Measurements from ENCODE around the gene ZSCAN10. TPM values are rescaled to one million over a fixed set of nuclear protein-coding genes. Genes with fewer than 3 reads are reported as not detected.

Gene ZSCAN10
- total RNA-seq, 3 donors from 2014 or later, result not detected

GRCh38 chr16:3051494-3051893 is 47.6 kb downstream of the ZSCAN10 start:
- no peaks in the 10 kb centered on the region for H3K9me3 ChIP-seq
- peaks cover 0 to 11% of the 10 kb centered on the region in 2 donors for H3K27me3 ChIP-seq
- DNase-seq (ENCODE audit: low spot score in 2 of 2), result no peak
- intact Hi-C loops (cut with DNase I; ENCODE audit: low total_unique reads), result loop anchor here (10.0 kb wide), 1 partner anchor 113 kb away; no protein-coding TSS in a partner anchor
- no peak overlapping the region for H3K27ac ChIP-seq
- no peak for TF ChIP-seq POLR2AphosphoS5 (IDR thresholded peaks at IDR 0.05)
- TF ChIP-seq POLR2A (IDR thresholded peaks at IDR 0.05), result no peak
- H3K36me3 ChIP-seq, result no peaks in the 10 kb centered on the region
- no peaks in the 10 kb centered on the region for H3K4me1 ChIP-seq
- no peak overlapping the region for H3K4me3 ChIP-seq

- H3K9me3 ChIP-seq, result no peaks in the 10 kb centered on the region
- DNase-seq (ENCODE audit: low spot score in 2 of 2), result no peak
- H3K4me3 ChIP-seq, result no peak overlapping the region
- no peaks in the 10 kb centered on the region for H3K36me3 ChIP-seq
- H3K4me1 ChIP-seq, result peaks cover under 1 to 2% of the 10 kb centered on the region in 2 donors
- TF ChIP-seq POLR2AphosphoS5 (IDR thresholded peaks at IDR 0.05), result no peak
- intact Hi-C loops (cut with DNase I; ENCODE audit: low total_unique reads), result loop anchor here (10.0 kb wide), 1 partner anchor 114 kb away; no protein-coding TSS in a partner anchor
- H3K27me3 ChIP-seq, result peaks cover under 1 to 16% of the 10 kb centered on the region in 2 donors
- no peak overlapping the region for H3K27ac ChIP-seq
Measured at GRCh38 chr16:3051009-3051408, 48.1 kb downstream of the ZSCAN10 start.

GRCh38 chr16:3050487-3050886 is 48.6 kb downstream of the ZSCAN10 start:
- Histone ChIP-seq H3K9me3 (no peaks in the 10 kb centered on the region), H3K27me3 (peaks cover 5 to 21% of the 10 kb centered on the region in 2 donors), H3K36me3 (no peaks in the 10 kb centered on the region), H3K4me1 (peaks cover 6% of the 10 kb centered on the region in 2 donors), H3K27ac (no peak overlapping the region), H3K4me3 (no peak overlapping the region)
- intact Hi-C loops (cut with DNase I; ENCODE audit: low total_unique reads), result loop anchor here (10.0 kb wide), 1 partner anchor 114 kb away; no protein-coding TSS in a partner anchor
- TF ChIP-seq CTCF (IDR thresholded peaks at IDR 0.05) (no peak), POLR2A (IDR thresholded peaks at IDR 0.05) (no peak), POLR2AphosphoS5 (IDR thresholded peaks at IDR 0.05) (no peak)
- no peak for DNase-seq (ENCODE audit: low spot score in 2 of 2)

- DNase-seq (ENCODE audit: low spot score in 2 of 2), result no peak
- H3K27ac ChIP-seq, result no peak overlapping the region
- no peaks in the 10 kb centered on the region for H3K9me3 ChIP-seq
- H3K36me3 ChIP-seq, result no peaks in the 10 kb centered on the region
- no peak overlapping the region for H3K4me3 ChIP-seq
- peaks cover 5 to 26% of the 10 kb centered on the region in 2 donors for H3K27me3 ChIP-seq
- peaks cover 6 to 7% of the 10 kb centered on the region in 2 donors for H3K4me1 ChIP-seq
- TF ChIP-seq CTCF (IDR thresholded peaks at IDR 0.05), result no peak
- no peak for TF ChIP-seq POLR2AphosphoS5 (IDR thresholded peaks at IDR 0.05)
- TF ChIP-seq POLR2A (IDR thresholded peaks at IDR 0.05), result no peak
- intact Hi-C loops (cut with DNase I; ENCODE audit: low total_unique reads), result loop anchor here (10.0 kb wide), 1 partner anchor 115 kb away; no protein-coding TSS in a partner anchor
Measured at GRCh38 chr16:3049921-3050481, 49.1 kb downstream of the ZSCAN10 start.

GRCh38 chr16:3047387-3047720 is 51.7 kb downstream of the ZSCAN10 start:
- TF ChIP-seq POLR2A (IDR thresholded peaks at IDR 0.05), result no peak
- no peak for TF ChIP-seq POLR2AphosphoS5 (IDR thresholded peaks at IDR 0.05)
- no peak for TF ChIP-seq CTCF (IDR thresholded peaks at IDR 0.05)
- H3K27me3 ChIP-seq, result peaks cover 5 to 50% of the 10 kb centered on the region in 2 donors

GRCh38 chr16:3046641-3047386 is 52.3 kb downstream of the ZSCAN10 start:
- H3K4me1 ChIP-seq, result peaks cover 6 to 7% of the 10 kb centered on the region in 2 donors
- no peak overlapping the region for H3K27ac ChIP-seq
- peaks cover 5 to 50% of the 10 kb centered on the region in 2 donors for H3K27me3 ChIP-seq
- H3K36me3 ChIP-seq, result no peaks in the 10 kb centered on the region
- TF ChIP-seq POLR2A (IDR thresholded peaks at IDR 0.05), result no peak
- TF ChIP-seq CTCF (IDR thresholded peaks at IDR 0.05), result no peak
- TF ChIP-seq POLR2AphosphoS5 (IDR thresholded peaks at IDR 0.05), result no peak
- no peaks in the 10 kb centered on the region for H3K9me3 ChIP-seq
- peak overlapping the region; percentile 39 to 68 (median 50) for H3K4me3 ChIP-seq
- intact Hi-C loops (cut with DNase I; ENCODE audit: low total_unique reads), result no loop called here
- DNase-seq (ENCODE audit: low spot score in 2 of 2), result no peak

More at GRCh38 chr16:3047387-3047720, 51.7 kb downstream of the ZSCAN10 start:
- intact Hi-C loops (cut with DNase I; ENCODE audit: low total_unique reads), result no loop called here
- no peak for DNase-seq (ENCODE audit: low spot score in 2 of 2)
- H3K4me1 ChIP-seq, result peaks cover 6 to 7% of the 10 kb centered on the region in 2 donors
- no peaks in the 10 kb centered on the region for H3K36me3 ChIP-seq
- H3K4me3 ChIP-seq, result no peak overlapping the region
- H3K9me3 ChIP-seq, result no peaks in the 10 kb centered on the region
- no peak overlapping the region for H3K27ac ChIP-seq

All from breast epithelium (tissue), 4 donors.